ENCODE data around the gene PLD1. TPM values are rescaled to one million over a fixed set of nuclear protein-coding genes. Genes with fewer than 3 reads are reported as not detected.

The PLD1 gene
- total RNA-seq, 1 donor = 19.4 TPM

GRCh38 chr3:171680726-171681411 lies 129.4 kb downstream of the PLD1 start:
- no peak for DNase-seq (ENCODE audit: low read depth)
- no peak overlapping the region for H3K4me3 ChIP-seq (ENCODE audit: low read depth, low read length)
- TF ChIP-seq CTCF (IDR thresholded peaks at IDR 0.05; ENCODE audit: insufficient read depth, low read depth, low read length) = no peak

- DNase-seq (ENCODE audit: low read depth) = no peak
- no peak for TF ChIP-seq CTCF (IDR thresholded peaks at IDR 0.05; ENCODE audit: insufficient read depth, low read depth, low read length)
- H3K4me3 ChIP-seq (ENCODE audit: low read depth, low read length) = no peak overlapping the region
These were observed 131.3 kb downstream of the PLD1 start for GRCh38 chr3:171678971-171679492.

GRCh38 chr3:171677706-171678105 lies 132.6 kb downstream of the PLD1 start:
- no peak for DNase-seq (ENCODE audit: low read depth)
- no peak for TF ChIP-seq CTCF (IDR thresholded peaks at IDR 0.05; ENCODE audit: insufficient read depth, low read depth, low read length)

GRCh38 chr3:171676601-171677175 lies 133.6 kb downstream of the PLD1 start:
- H3K4me3 ChIP-seq (ENCODE audit: low read depth, low read length) = no peak overlapping the region
- DNase-seq (ENCODE audit: low read depth) = no peak
- TF ChIP-seq CTCF (IDR thresholded peaks at IDR 0.05; ENCODE audit: insufficient read depth, low read depth, low read length) = no peak

More at GRCh38 chr3:171677706-171678105, 132.6 kb downstream of the PLD1 start:
- no peak overlapping the region for H3K4me3 ChIP-seq (ENCODE audit: low read depth, low read length)

- no peak overlapping the region for H3K4me3 ChIP-seq (ENCODE audit: low read depth, low read length)
- no peak for TF ChIP-seq CTCF (IDR thresholded peaks at IDR 0.05; ENCODE audit: insufficient read depth, low read depth, low read length)
- no peak for DNase-seq (ENCODE audit: low read depth)
These were observed 136.3 kb downstream of the PLD1 start for GRCh38 chr3:171673951-171674350.

- H3K4me3 ChIP-seq (ENCODE audit: low read depth, low read length) = no peak overlapping the region
- no peak for TF ChIP-seq CTCF (IDR thresholded peaks at IDR 0.05; ENCODE audit: insufficient read depth, low read depth, low read length)
- DNase-seq (ENCODE audit: low read depth) = no peak
These were observed 137.7 kb downstream of the PLD1 start for GRCh38 chr3:171672538-171672937.
